Endothelial cell of umbilical vein (primary cell): ENCODE measurements around the gene ARID1B.

Source experiments
- POLR2A ChIP-seq: IDR thresholded peaks from 2 replicates; pipeline ENCODE4 v1.6.1; 2012; ENCODE audit warnings: low read depth, mild to moderate bottlenecking, control low read depth, low read length
- TF ChIP-seq, protein P1 (sequence below), 2 donors: IDR thresholded peaks; 1 replicate in 1 of 2; 2 replicates in 1 of 2; pipeline ENCODE4 v1.5.1; 2011; ENCODE audit warnings: low read length in 2 of 2, mild to moderate bottlenecking in 2 of 2, moderate library complexity in 2 of 2, control low read depth in 1 of 2, inconsistent platforms in 1 of 2, low read depth in 1 of 2; ENCODE audit not compliant: insufficient read depth in 1 of 2; ENCODE audit errors: extremely low read depth in 1 of 2

DNA sequence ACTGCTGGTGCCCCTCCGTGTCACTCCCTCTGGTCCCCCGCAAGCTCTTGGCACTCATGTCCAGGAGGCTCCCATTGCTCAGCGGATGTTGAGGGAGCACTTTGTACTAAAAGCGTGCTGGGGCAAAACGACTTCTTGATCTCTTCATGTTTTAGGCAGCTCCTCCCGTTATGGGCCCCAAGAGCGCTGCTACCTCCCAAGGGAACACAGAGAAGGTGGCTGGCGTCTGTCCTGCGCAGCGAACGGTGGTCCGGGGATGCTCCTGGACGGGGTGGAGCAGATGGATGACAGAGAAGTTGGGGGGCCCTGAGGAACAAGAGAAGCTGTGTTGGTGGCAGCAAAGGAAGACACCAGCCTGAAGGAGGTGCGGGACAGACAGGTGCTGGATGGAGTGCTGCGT lies 446.3 kb downstream of the ARID1B start:
- no peak for TF ChIP-seq POLR2A
- TF ChIP-seq, protein P1, sequence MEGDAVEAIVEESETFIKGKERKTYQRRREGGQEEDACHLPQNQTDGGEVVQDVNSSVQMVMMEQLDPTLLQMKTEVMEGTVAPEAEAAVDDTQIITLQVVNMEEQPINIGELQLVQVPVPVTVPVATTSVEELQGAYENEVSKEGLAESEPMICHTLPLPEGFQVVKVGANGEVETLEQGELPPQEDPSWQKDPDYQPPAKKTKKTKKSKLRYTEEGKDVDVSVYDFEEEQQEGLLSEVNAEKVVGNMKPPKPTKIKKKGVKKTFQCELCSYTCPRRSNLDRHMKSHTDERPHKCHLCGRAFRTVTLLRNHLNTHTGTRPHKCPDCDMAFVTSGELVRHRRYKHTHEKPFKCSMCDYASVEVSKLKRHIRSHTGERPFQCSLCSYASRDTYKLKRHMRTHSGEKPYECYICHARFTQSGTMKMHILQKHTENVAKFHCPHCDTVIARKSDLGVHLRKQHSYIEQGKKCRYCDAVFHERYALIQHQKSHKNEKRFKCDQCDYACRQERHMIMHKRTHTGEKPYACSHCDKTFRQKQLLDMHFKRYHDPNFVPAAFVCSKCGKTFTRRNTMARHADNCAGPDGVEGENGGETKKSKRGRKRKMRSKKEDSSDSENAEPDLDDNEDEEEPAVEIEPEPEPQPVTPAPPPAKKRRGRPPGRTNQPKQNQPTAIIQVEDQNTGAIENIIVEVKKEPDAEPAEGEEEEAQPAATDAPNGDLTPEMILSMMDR (IDR thresholded peaks at IDR 0.05; ENCODE audit: extremely low read depth in 1 of 2, insufficient read depth in 1 of 2, low read depth in 1 of 2, low read length in 2 of 2): no peak
